Ascending aorta (tissue), 2 donors: ENCODE data around the gene PCDH9. TPM values are rescaled to one million over a fixed set of nuclear protein-coding genes. Genes with fewer than 3 reads are reported as not detected.

Experiments used
- DNase-seq, 2 donors: peaks; one replicate each; pipeline ENCODE4 v3.0.0-alpha.2; 2019; ENCODE audit warnings: low spot score in 2 of 2
- H3K27ac ChIP-seq, 2 donors: fragments of 200-600 bp; sonication (generic); one replicate each; pipeline ENCODE4 v1.5.1; 2016 to 2017; ENCODE audit warnings: mild to moderate bottlenecking in 1 of 2
- H3K27me3 ChIP-seq: fragments of 200-600 bp; sonication (generic); one replicate; pipeline ENCODE4 v1.5.1; 2017
- H3K36me3 ChIP-seq, 2 donors: fragments of 200-600 bp; sonication (generic); one replicate each; pipeline ENCODE4 v1.5.1; 2016
- H3K4me1 ChIP-seq, 2 donors: fragments of 200-600 bp; sonication (generic); one replicate each; pipeline ENCODE4 v1.5.1; 2016 to 2017; ENCODE audit warnings: mild to moderate bottlenecking in 1 of 2
- H3K4me3 ChIP-seq, 2 donors: fragments of 200-600 bp; sonication (generic); one replicate each; pipeline ENCODE4 v1.5.1; 2016 to 2017; ENCODE audit warnings: mild to moderate bottlenecking in 1 of 2
- H3K9me3 ChIP-seq, 2 donors: fragments of 200-600 bp; sonication (generic); one replicate each; pipeline ENCODE4 v1.5.1; 2016
- CTCF ChIP-seq, 3 experiments: fragments of 200-600 bp in 2 of 3; fragments of 450-650 bp in 1 of 3; sonication (generic) in 2 of 3; IDR thresholded peaks; one replicate each; pipeline ENCODE4 v1.5.1; 2016 to 2019; ENCODE audit warnings: antibody characterized with exemption in 3 of 3, mild to moderate bottlenecking in 1 of 3, moderate library complexity in 1 of 3
- intact Hi-C: fragments of 100-400 bp; cut with DNase I; formaldehyde crosslinking; loops from one replicate; pipeline ENCODE4 v1.15.1; 2023
- total RNA-seq: library from RNA; depleted of rRNA; stranded (reverse); fragments of >200 nt; gene quantifications from one replicate; pipeline ENCODE4 v1.1.0, GENCODE V29; 2016

The PCDH9 gene
- total RNA-seq, 1 donor from 2014 or later = 3.6 TPM

- no peaks in the 10 kb centered on the region for H3K9me3 ChIP-seq
- no peak overlapping the region for H3K27ac ChIP-seq
- intact Hi-C loops = no loop called here
- DNase-seq = no peak
- H3K4me1 ChIP-seq = no peaks in the 10 kb centered on the region
- no peaks in the 10 kb centered on the region for H3K36me3 ChIP-seq
- no peak for TF ChIP-seq CTCF (IDR thresholded peaks at IDR 0.05)
- H3K4me3 ChIP-seq = no peak overlapping the region
- H3K27me3 ChIP-seq = no peaks in the 10 kb centered on the region
Observed at GRCh38 chr13:66864627-66865026, 365.5 kb downstream of the PCDH9 start.

DNA sequence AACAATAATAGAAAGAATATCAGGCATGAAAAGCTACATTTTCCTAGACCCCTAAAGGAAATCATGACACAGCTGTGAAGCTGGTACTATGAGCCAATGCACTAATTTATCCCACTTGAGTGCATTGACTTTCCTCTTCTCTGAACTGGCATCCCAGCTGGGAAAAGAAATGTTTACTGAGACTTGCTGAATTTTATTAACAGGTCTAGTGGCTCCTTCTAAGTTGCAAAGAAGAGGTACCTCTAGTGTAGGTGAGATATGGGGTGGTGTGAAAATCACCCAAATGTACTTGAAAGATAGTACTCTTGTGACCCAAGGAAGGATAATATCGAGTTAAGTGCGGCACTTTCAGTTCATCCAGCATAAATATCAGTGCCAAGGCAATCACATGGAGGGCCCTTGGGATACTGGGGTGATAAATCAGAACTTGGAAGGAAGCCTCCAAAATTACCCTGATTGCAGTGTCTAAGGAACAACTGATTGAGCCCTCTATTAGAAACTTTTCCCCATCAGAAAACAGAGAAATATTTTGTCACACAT lies 369.2 kb downstream of the PCDH9 start:
- Histone ChIP-seq H3K27me3 (no peaks in the 10 kb centered on the region), H3K4me1 (no peaks in the 10 kb centered on the region), H3K36me3 (no peaks in the 10 kb centered on the region), H3K27ac (no peak overlapping the region), H3K4me3 (no peak overlapping the region), H3K9me3 (no peaks in the 10 kb centered on the region)
- DNase-seq = no peak
- no peak for TF ChIP-seq CTCF (IDR thresholded peaks at IDR 0.05)
- intact Hi-C loops = no loop called here

DNA sequence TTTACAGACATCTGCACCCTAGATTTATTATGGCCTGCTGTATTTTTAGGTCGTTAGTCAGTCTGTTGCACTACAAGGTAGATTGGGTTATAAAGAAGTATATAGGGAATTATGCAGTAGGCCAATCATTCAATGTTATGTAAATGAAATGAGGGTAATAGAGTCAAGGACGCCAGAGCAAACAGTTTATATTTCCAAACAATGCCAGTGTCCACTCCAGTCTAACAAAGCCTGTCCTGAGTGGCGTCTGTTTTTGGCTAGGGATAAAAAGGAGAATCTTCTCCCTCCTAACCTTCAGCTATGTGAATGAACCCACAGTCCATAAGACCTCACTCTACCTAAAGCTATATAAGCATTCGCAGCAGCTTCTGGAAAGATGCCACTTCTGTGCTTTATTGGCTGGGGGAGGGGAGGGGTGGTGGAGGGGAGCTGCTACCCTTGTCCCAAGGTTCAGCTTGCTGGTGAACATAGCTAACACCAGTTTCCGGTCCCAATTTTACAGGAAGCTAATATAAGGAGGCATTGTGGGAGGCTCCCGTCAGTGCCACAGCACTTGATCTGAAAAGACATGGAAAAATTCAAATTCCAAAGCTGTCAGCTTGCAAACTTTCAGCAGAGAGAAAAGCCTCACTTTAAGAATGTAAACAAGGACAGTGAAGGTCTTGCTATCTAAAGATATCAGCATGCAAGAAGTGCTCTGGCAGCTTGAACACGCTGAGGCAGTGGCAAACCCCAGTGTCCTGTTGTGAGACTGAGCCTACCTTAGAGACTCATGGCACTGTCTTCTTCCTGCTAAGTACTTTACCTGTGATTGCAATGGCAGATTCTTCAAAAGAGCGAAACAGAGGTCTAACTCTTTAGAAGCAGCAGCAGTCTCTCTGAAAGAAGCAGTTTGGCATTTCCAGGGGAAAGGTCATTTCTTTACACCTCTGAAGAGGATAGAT lies 369.9 kb downstream of the PCDH9 start:
- no peak overlapping the region for H3K4me3 ChIP-seq
- H3K27ac ChIP-seq = no peak overlapping the region
- H3K27me3 ChIP-seq = no peaks in the 10 kb centered on the region
- H3K4me1 ChIP-seq = no peaks in the 10 kb centered on the region
- H3K36me3 ChIP-seq = no peaks in the 10 kb centered on the region
- no peaks in the 10 kb centered on the region for H3K9me3 ChIP-seq
- intact Hi-C loops = no loop called here
- no peak for TF ChIP-seq CTCF (IDR thresholded peaks at IDR 0.05)
- no peak for DNase-seq

- no peak overlapping the region for H3K4me3 ChIP-seq
- no peaks in the 10 kb centered on the region for H3K4me1 ChIP-seq
- no peaks in the 10 kb centered on the region for H3K27me3 ChIP-seq
- H3K36me3 ChIP-seq = no peaks in the 10 kb centered on the region
- no peak for TF ChIP-seq CTCF (IDR thresholded peaks at IDR 0.05)
- no peak for DNase-seq
- intact Hi-C loops = no loop called here
- H3K27ac ChIP-seq = no peak overlapping the region
- no peaks in the 10 kb centered on the region for H3K9me3 ChIP-seq
Observed at GRCh38 chr13:66859078-66859477, 371.1 kb downstream of the PCDH9 start.

GRCh38 chr13:66858163-66858562 lies 372.0 kb downstream of the PCDH9 start:
- no peak overlapping the region for H3K27ac ChIP-seq
- no peak for TF ChIP-seq CTCF (IDR thresholded peaks at IDR 0.05)

More at GRCh38 chr13:66858163-66858562, 372.0 kb downstream of the PCDH9 start:
- Histone ChIP-seq H3K27me3 (no peaks in the 10 kb centered on the region), H3K36me3 (no peaks in the 10 kb centered on the region), H3K4me3 (no peak overlapping the region), H3K4me1 (no peaks in the 10 kb centered on the region), H3K9me3 (no peaks in the 10 kb centered on the region)
- intact Hi-C loops = no loop called here
- no peak for DNase-seq
